ENCODE data around the gene HMGN3.

DNA sequence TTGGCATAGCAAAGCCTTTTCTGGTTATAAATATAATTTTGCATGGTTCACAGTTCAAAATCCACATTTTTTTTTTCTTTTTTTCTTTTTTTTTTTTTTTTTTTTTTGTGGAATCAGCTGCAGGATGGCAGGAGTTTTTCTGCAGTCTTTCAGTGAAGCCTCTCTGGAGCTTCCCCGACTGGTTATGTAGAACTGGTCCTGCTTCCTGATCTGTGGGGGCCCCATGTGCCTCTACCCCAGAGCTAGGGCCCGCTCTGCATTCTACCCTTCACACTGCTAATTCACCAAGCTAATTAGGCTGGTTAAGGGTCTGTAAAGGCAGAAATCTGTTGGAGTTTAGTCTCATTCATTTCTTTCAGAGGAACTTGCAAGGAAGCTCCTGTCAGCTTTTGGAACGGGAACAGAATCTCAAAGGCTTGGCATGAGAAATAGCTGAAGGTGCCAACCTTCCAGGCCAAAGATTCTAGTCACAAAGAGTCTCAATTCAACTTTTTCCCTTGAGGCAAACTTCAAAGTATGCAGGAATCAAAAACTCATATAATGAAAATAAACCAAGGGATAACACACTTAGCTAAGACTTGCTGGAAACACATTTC, 45.5 kb downstream of the HMGN3 start:
- TF ChIP-seq, protein P1, sequence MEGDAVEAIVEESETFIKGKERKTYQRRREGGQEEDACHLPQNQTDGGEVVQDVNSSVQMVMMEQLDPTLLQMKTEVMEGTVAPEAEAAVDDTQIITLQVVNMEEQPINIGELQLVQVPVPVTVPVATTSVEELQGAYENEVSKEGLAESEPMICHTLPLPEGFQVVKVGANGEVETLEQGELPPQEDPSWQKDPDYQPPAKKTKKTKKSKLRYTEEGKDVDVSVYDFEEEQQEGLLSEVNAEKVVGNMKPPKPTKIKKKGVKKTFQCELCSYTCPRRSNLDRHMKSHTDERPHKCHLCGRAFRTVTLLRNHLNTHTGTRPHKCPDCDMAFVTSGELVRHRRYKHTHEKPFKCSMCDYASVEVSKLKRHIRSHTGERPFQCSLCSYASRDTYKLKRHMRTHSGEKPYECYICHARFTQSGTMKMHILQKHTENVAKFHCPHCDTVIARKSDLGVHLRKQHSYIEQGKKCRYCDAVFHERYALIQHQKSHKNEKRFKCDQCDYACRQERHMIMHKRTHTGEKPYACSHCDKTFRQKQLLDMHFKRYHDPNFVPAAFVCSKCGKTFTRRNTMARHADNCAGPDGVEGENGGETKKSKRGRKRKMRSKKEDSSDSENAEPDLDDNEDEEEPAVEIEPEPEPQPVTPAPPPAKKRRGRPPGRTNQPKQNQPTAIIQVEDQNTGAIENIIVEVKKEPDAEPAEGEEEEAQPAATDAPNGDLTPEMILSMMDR (IDR thresholded peaks at IDR 0.05; ENCODE audit: insufficient read depth, low read length, poor library complexity, severe bottlenecking), result no peak
- TF ChIP-seq EZH2phosphoT487 (conservative IDR thresholded peaks at IDR 0.05; ENCODE audit: low read length), result no peak
